Stimulated activated CD4-positive, alpha-beta T cell treated with anti-CD3 and anti-CD28 coated beads, TNF-alpha, amount 100 ng/mL, for 4 hours (primary cell): Measurements from ENCODE around the gene AAGAB.

Experiments
- DNase-seq, 3 experiments: peaks; one replicate each; pipeline ENCODE4 v3.0.0-alpha.2; 2020; ENCODE audit warnings: low read depth in 3 of 3

The AAGAB gene

DNA sequence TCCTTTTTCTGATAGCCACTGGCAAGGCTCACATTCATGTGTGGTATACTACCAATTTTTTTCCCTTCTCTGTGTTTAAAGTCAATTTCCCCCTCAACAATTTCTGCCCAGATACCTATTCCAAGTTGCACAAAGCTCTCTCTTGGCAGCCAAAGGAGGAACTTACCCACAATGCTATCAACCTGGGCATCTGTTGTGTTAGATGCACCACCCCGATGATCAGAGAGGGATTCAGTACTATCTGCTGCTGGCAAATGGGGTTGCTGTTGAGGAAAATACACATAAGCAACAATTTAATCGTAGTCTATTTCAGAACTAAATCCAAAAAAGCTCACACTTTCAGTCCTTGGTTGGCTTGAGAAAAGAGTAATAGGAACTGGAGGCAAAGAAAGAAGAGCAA, 46.1 kb downstream of the AAGAB start:
- DNase-seq: no peak

DNA sequence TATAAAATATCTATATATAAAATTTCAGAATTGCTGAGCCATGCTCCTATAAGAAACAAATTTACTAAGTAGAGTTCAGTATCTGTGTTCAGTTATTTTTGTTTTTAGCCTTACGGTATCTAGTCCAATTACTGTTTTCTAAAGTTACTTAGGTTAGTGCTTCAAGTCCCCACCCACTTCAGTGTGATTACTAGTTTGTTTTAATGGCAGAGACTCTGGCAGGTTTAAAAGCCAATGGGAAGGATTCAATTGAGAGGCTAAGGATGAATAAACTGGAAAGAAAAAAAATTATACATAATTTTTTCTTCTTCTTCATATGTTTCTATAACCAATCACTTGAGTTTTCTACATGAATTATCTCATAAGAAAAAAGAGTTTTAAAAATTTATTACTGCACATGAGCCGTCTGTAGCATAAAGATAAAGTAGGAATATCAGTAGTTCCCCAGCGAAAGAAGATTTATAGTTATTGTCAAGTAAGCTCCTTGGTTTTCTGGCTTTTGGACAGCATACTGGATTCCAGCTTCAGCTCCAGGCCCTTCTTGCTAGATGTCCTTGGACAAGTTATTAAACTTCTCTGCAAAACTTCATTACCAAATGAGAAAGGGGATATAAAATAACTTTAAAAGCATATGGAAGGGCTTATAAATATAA, 46.8 kb downstream of the AAGAB start:
- DNase-seq: no peak

DNA sequence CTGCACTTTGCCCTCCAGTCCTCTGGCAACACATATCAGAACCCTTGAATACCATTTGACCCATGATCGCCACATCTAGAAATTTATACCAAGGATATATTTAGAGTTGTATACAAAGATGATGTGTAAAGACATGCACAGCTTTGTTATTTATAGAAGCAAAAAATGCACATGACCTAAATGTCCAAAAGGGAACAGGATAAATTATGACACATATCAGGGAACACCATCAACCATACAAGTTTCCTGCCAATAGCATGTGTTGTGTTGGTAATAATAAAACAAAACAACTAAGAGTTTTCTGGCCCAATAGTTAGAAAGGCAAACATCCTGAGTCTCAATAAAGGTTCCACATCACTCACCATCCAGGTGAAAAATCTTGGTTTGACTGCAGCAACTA, 51.5 kb downstream of the AAGAB start:
- DNase-seq: no peak

DNA sequence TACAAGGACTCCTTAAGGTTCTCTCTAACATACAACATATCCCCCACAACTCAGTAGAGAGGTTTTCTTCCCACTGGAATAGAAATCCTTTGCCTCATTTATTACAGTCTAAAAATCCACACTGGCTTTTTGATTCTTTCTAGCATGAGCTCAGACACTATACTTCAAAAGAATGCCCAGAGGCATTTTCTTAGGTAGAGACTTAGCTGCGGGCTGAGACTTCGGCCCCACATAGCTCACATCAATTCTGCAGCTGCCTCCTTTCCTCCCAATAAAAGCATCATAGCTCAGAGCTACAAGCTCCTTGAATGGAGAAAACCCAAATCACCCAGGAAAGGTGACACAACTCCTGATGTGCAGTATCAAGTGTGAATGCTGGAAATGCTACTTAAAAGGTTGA, 52.4 kb downstream of the AAGAB start:
- no peak for DNase-seq

DNA sequence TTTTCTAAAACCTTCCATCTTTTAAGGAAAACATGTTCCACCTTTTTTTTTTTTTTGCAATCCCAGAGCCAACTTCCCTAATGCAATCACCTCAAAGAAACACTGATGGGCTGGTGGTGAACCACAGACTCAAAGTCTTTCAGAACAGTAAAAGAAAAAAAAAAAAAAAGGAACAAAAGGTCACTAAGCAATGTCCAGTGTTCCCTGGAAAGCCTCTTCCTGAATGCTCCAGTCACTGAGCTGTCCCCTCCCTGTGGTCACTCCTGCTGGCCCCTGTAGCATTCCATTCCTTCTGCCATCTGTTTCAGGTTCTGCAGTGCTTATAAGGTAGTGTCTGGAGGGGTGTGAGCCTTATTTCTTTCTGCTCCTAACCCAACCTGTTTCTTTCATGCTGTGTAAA, 53.3 kb downstream of the AAGAB start:
- DNase-seq: no peak

DNA sequence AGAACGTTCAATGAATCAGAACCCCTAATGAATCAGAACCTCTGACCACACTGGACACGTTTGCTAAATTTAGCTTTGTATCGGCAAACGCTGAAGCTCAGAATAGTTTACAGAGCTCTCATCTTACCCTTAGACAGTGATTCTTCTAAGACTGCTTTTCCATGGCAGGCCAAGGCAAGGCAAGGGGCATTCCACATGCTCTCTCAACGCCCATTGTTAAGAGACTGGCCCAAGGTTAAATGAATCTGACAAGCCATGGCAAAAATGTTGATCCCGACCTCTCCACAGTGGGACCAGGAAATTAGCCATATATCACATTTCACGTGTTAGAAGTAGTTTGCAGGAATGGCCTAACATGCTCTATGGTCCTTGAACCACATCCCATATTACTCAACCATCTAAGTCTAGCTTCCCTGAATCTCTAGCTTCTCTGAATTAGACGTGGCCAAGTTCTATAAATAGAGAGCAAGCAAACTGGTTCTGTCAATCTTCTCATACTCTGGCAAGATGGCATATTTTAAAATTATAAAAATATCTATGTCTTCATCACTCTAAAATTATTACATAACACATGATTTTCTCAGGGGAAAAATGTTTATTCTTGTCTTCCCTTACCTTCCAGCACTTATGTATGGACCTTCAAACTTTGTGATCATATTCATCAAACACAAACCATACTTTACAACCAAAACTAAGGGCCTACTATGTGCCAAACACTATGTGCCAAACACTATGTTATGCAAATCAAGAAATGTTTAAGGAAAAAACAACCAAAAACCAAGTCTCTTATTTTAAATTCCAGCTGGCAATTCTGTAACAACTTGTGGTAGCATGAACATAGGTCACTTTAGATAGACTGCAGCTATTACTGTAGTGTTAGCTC, 54.3 kb downstream of the AAGAB start:
- DNase-seq: no peak

DNA sequence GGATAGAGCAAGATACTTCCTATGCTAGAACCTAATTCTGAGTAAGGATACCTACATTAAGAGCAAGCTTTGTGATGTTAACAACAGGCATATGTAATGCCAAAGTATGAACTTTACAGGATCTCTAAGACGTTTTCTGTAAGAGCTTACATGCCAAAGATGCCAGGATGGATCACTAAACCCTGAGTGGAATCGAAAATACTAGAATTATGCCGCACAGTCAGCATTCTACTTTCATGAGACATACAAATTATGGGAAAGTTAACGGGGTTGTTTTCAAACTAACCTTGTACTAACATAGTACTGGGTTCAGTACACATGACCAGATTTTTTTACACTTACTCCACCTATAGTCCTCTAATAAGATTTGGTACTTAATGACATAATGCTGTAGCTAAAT, 55.1 kb downstream of the AAGAB start:
- DNase-seq: no peak

DNA sequence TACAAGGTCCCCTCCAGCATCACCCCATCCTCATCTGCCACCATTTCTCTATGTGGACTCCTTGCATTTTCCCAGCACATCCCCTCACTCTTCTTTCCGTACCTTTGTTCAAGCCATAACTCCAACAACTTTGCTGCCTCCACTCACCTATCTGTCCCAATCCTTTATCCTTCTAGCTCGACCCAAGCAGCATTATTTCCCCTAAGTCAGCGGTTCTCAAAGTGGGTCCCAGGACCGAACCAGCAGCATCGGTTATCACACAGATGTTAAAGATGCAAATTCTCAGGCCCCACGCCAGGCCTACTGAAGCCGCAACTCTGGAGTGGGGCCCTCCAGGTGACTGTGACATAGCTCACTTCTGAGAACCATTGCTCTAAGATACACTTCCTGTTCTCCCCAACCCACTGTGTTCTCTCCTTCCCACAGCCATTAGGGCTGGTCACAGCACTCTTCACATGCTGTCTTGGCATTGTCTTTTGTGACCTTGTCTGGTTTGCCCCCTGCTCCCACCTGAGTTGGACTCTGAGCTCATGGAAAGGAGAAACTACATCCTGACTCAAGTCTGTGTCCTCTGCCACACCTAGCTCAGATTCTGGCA, 56.2 kb downstream of the AAGAB start:
- no peak for DNase-seq

DNA sequence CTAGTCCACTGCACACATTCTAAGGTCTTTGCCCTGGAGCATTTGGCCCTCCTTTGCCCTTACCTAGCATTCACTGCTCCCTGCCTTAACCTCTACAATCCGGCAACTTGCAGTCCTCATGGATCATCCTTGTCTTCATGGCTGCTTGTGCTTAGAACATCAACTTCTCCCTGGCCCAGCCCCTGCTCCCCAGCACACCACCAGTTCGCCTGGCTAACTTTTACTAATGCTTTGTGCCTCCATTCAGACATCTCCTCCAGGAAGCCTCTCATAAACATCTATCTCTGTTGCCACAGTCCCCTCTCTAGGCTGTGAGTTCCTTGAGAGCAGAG, 57.1 kb downstream of the AAGAB start:
- no peak for DNase-seq

DNA sequence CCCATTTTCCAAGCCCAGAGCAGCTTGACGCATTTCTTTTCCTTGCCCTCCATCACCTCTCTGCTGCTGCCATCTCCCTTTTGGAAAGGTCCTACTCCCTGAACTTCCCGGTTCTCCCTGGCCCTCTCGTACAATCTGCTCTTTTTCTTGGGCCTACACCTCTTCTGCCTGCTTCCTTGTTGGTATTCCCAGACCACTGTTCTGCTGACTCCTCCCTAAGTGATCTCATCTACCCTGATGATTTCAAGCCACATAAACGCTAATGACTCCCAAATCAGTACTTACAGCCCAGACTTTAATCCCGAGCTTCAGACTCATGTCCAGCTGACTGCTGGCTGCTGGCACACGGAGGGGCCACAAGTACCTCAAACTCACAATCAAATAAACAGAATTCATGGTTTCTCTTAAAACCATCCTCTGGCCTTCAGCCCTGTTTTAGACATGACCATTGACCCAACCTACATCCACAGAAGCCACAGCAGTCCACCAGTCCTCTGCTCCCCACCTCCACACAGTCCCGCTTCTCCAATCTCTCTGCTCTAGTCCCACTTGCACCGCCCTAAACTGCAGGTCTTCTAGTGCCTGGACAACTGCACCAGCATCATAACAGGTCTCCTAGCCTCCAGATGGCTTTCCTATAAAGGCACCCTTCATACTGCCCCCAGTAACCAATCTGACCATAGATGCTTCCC, 57.6 kb downstream of the AAGAB start:
- no peak for DNase-seq

DNA sequence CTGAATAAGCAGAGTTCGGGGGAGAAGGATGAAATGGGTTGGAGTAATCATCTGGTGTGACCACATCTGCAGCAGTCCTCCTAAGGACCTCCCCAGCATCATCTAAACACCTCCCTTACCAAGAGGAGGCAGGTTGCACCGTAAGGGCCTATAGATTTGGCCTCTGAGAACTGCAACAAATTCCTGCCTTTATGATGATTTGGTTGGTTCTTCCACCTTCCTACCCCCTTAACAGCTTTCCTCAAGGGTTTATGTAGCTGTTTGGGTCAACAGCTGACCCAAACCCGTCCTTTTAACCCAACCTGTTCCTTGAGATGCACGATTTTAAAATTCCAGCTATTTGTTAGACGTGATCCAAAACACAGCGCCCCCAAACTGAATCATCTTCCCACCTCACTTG, 58.2 kb downstream of the AAGAB start:
- no peak for DNase-seq

DNA sequence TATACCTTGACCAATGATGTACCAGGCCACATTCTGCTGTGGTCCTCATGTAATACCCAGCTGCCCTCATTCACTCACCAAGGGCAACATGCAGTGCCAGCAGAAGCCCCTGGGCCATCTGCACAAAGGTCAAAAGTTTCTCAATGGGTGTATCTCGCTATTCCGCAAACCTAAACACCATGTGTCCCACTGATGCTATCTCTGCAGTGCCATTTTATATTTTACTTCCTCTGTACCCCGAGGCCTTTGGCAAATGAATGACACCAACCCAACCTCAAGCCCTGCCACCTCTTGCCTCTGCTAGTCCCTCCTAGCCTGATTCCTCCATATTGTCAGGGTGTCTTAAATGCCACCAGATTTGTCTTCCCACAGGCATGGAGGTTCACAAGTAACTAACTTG, 59.2 kb downstream of the AAGAB start:
- no peak for DNase-seq

DNA sequence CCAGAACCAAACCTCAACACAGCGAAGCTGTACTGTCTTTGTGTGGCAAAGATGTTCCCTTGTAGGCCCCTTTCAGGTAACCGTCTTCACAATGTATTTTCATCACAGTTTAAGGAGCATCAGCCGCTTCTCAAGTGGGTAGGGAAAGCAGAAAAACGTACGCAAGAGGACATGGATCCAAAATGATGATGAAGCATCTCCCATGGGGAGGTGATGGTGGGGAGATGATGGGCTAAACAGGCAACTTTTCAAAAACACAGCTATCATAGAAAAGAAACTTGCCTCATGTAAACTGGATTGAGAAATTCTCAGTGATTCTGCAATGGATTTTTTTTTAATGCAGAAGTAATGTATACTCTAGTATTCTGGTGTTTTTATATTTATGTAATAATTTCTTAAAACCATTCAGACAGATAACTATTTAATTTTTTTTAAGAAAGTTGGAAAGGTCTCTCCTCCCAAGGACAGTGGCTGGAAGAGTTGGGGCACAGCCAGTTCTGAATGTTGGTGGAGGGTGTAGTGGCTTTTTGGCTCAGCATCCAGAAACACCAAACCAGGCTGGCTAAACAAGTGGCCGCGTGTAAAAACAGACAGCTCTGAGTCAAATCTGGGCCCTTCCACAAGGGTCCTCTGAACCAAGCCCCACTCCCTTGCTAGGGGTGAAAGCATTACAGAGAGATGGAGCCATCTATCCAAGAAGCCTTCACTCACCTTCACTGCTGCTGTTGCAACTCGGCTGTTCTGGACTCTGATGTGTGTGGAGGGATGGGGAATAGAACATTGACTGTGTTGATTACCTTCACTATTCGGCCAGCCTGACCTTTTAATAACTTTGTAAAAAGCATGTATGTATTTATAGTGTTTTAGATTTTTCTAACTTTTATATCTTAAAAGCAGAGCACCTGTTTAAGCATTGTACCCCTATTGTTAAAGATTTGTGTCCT, 60.0 kb downstream of the AAGAB start:
- DNase-seq: no peak

DNA sequence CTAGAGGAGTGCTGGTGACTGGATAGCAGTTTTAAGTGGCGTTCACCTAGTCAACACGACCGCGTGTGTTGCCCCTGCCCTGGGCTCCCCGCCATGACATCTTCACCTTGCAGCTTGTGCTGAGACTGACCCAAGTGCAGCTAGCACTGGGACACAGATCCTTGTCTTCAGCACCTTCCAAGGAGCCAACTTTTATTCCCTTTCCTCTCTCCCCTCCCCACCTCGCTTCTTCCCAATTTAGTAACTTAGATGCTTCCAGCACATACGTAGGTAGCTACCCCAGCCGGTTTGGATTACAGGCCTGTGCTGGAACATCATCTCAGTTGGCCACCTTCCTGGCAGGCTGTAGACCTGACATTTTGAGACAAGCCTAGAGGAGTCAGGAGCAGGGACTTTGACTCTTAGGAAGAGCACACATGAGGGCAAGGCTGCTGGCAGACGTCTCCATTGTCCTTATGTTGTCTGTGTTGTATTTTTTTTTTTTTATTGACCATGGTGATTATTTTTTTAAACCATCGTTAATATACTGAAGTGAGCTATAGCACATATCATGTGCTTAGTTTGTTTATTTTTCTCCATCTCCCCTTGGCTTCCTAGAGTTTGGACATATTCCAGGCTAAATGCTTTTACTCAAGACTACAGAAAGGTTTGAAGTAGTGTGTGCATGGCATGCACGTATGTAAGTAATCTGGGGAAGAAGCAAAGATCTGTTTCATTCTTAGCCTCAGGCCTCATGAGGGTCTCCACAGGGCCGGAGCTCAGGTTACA, 61.1 kb downstream of the AAGAB start:
- DNase-seq: no peak

DNA sequence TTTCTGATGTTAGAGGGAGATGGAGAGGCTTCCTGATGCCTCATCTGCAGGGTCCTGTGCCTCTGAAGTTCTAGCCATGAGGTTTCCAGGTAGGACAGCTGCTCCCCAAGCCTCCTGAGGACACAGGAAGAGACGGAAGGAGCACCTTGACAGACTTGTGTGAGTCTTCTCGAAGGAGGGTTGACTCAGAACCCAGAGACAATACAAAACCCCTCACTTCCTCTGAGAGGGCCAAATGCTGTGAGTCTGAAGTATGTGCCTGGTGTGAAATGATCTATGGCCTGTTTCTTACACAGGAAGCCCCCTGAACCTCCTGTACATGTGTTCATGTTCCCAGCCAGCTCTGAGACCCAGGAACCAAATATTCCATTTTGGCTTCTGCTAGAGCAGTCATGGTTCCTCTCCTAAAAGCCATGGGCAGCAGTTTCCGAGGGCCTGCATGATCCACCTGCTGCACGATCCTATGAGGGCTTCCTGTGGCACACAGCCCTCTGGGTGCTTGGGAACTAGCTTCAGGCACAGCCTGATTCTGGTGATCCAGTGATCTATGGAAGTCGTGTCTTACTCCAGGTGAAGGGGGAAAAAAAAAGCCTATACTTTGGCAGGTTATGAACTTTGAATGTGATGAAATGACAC, 62.2 kb downstream of the AAGAB start:
- no peak for DNase-seq

DNA sequence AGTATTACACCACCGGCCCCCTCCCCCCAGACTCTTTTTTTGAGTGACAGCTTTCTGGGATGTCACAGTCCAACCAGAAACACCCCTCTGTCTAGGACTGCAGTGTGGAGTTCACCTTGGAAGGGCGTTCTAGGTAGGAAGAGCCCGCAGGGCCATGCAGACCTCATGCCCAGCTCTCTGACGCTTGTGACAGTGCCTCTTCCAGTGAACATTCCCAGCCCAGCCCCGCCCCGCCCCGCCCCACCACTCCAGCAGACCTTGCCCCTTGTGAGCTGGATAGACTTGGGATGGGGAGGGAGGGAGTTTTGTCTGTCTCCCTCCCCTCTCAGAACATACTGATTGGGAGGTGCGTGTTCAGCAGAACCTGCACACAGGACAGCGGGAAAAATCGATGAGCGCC, 63.6 kb downstream of the AAGAB start:
- no peak for DNase-seq

DNA sequence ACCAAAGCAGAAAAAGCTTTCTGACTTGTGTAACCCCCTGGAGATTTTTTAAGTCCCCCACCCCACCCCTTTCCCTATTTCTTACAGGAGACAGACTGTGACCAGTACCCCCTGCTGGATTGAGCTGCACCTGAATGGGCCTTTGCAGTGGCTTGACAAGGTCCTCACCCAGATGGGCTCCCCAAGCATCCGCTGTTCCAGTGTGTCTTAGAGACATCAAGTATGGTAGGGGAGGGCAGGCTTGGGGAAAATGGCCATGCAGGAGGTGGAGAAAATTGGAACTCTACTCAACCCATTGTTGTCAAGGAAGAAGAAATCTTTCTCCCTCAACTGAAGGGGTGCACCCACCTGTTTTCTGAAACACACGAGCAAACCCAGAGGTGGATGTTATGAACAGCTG, 64.1 kb downstream of the AAGAB start:
- no peak for DNase-seq

DNA sequence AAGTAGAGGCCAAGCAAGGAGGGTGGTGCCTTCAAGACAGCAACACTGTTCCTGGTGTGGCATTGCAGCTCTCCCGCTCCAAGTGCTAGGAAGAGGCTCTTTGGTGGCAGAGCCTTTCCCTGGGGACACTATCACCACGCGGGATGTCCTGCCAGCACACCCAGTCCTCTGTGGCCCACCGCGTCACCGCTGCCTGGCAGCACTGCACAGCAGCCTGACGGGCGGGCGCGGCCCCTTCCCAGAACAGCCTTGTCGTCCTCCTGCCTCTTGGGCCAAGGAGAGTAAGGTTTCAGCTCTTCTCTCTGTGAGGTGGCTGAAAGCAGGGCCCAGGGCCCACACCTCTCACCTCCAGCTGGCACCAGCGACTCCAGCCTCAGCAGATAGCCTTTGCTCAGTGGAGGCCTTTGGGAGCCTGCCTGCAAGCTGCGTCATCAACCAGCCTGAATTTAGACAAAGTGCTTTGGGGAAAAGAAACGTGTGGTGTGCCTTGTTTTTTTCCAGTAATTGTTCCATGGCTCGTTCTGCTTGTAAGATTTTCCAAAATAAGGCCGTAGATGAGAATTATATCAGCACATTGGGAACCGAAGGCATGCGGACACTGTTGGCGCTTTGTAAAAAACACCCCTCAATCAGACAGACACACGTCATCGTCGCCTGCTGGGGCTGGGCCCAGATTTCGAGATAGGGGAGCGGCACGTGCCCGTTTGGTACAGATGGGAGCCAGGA, 65.0 kb downstream of the AAGAB start:
- DNase-seq: no peak

DNA sequence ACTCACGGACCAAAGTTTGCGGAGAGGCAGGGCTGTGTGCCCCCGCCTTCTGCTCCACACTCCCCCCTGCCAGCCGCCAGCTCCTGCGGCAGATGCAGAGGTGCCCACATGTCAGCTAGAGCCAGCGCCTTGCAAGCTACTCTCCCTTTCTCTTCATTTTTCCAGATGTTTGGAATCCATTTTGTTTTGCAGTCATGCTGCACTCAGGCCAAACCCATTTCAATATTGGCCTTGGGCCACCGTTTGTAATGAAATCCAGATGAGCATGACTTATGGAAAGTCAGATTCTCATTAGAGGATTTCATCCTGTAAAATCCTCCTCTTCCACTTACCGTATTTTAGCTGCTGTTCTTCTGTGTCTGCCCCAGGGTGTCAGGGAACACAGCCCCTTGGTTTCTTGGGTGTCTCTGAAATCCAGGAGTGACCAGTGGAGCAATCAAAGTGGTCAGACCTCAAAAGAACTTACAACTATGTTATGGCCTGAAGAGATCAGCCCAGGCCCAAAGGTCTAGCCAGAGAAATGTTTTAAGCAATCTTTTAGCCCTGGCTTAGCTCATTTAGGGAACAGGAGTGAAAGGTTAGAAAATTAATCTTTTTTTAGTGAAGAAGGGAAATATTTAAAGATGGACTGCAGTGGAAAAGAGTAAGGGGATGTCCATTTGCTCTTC, 65.8 kb downstream of the AAGAB start:
- no peak for DNase-seq
